ENCODE results near the gene KNOP1. TPM values are rescaled to one million over a fixed set of nuclear protein-coding genes. Genes with fewer than 3 reads are reported as not detected.

KNOP1 gene
- total and polyA plus RNA-seq, 10 of the 15 experiments (the other 5 are each of a cell fraction or from before 2014, with no cell fraction given) = 13.8 to 47.2 (median 32.1) TPM

- H3K4me2 ChIP-seq (ENCODE audit: control insufficient read depth, insufficient read depth) = no peak overlapping the region
- H3K4me1 ChIP-seq (ENCODE audit: control insufficient read depth, insufficient read depth, low read length) = no peaks in the 10 kb centered on the region
- H3K9me3 ChIP-seq (replicated peaks; ENCODE audit: control insufficient read depth, insufficient read depth, low read length) = no peaks in the 10 kb centered on the region
- CTCF ChIA-PET = interaction anchor here (0.7 kb wide), 1 partner anchor 210 kb away, joined by 3 read pairs; no protein-coding TSS in a partner anchor
- no TSS peak for BruUV-seq (replicated peaks)
- 93% methylated on average over 11 of the region's 11 CpGs for WGBS (ENCODE audit: insufficient coverage, insufficient replicate concordance, low lambda C conversion rate, missing lambda C conversion rate)
- in situ Hi-C loops (cut with MboI) = no loop called here
- DNase-seq (ENCODE audit: low read depth, low spot score) (no peak), FAIRE-seq (no peak), ATAC-seq (no peak)
- no peak overlapping the region for H3K4me3 ChIP-seq
- POLR2A ChIA-PET = interaction anchor here (0.7 kb wide), 1 partner anchor 25 kb away, joined by 3 read pairs; no protein-coding TSS in a partner anchor
- peaks cover 21% of the 10 kb centered on the region for H3K79me2 ChIP-seq (ENCODE audit: control insufficient read depth, insufficient read depth, low read length)
- SMC1A ChIA-PET (ENCODE audit: uncharacterized antibody, unreplicated experiment) = no interaction called here
- peaks cover 2 to 9% of the 10 kb centered on the region in 2 experiments; a peak in 3 of 4 replicates for H3K36me3 ChIP-seq (ENCODE audit: control insufficient read depth in 2 of 2, insufficient read depth in 2 of 2, low read length in 1 of 2)
- no peak overlapping the region for H3K27ac ChIP-seq (ENCODE audit: control insufficient read depth, insufficient read depth)
- H3K27me3 ChIP-seq (replicated peaks in 1 of 2; ENCODE audit: control insufficient read depth in 2 of 2, insufficient read depth in 2 of 2, low read length in 1 of 2) = no peaks in the 10 kb centered on the region
- RAD21 ChIA-PET (ENCODE audit: unreplicated experiment) = no interaction called here
- H4K20me1 ChIP-seq (ENCODE audit: control insufficient read depth, insufficient read depth) = no peaks in the 10 kb centered on the region
- H3K9ac ChIP-seq (ENCODE audit: control insufficient read depth, insufficient read depth, low read length) = no peak overlapping the region
- no peak overlapping the region for H2AFZ ChIP-seq (ENCODE audit: control insufficient read depth, low read depth, low read length)
- intact Hi-C loops (cut with micrococcal nuclease; ENCODE audit: unreplicated experiment) = no loop called here
- no peak for TF ChIP-seq RB1 (IDR thresholded peaks at IDR 0.05; ENCODE audit: borderline replicate concordance)
- no peak for TF ChIP-seq EGR1 (IDR thresholded peaks at IDR 0.05; ENCODE audit: borderline replicate concordance in 1 of 2, low read depth in 2 of 2, low read length in 2 of 2)
- TF ChIP-seq PML (IDR thresholded peaks at IDR 0.05; ENCODE audit: low read length) = no peak
- no peak for TF ChIP-seq FOXK2 (IDR thresholded peaks at IDR 0.05)
- no peak for TF ChIP-seq NRF1 (conservative IDR thresholded peaks at IDR 0.05; ENCODE audit: low read depth, low read length)
- TF ChIP-seq FOXM1 (IDR thresholded peaks at IDR 0.05; ENCODE audit: low read depth, low read length) = no peak
- no peak for TF ChIP-seq STAT3 (IDR thresholded peaks at IDR 0.05; ENCODE audit: low read depth, low read length)
- no peak for TF ChIP-seq TBL1XR1 (IDR thresholded peaks at IDR 0.05; ENCODE audit: low read depth, low read length)
- TF ChIP-seq SKIL (IDR thresholded peaks at IDR 0.05; ENCODE audit: low read depth, poor library complexity, severe bottlenecking) = no peak
- TF ChIP-seq TARDBP (IDR thresholded peaks at IDR 0.05; ENCODE audit: borderline replicate concordance) = no peak
- no peak for TF ChIP-seq CUX1 (IDR thresholded peaks at IDR 0.05; ENCODE audit: insufficient replicate concordance, low read depth, low read length)
- no peak for TF ChIP-seq SMAD1 (IDR thresholded peaks at IDR 0.05; ENCODE audit: low read depth, partially characterized antibody)
- no peak for TF ChIP-seq PBX3 (IDR thresholded peaks at IDR 0.05; ENCODE audit: insufficient replicate concordance, low read depth, low read length)
- TF ChIP-seq HDGF (IDR thresholded peaks at IDR 0.05) = no peak
These were observed 5.5 kb downstream of the KNOP1 start for GRCh38 chr16:19712418-19713058.

Data from GM12878 (cell line).